Measurements from ENCODE around the gene ZNRF4.

Gene ZNRF4

DNA sequence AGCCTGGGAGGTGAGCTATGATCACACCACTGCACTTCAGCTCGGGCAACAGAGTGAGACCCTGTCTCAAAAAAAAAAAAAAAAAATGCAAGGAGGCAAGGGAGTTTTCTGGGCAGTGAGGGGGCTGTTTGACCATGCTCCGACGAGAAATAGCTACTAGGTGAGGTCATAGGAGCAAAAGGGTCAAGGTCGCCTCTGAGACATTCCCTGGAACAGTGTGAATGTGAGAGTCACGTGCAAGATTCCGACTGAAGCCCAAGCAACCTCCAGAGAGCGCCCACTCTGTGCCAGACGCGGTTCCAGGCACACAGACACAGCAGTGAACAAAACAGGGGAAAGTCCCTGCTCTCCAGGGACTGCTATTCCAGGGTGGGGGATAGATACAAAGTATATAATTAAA is 2.5 kb downstream of the ZNRF4 start:
- no peaks in the 10 kb centered on the region for H3K4me1 ChIP-seq (ENCODE audit: low read length)
- H3K4me3 ChIP-seq (ENCODE audit: low read length): no peak overlapping the region
- H3K9me3 ChIP-seq (ENCODE audit: insufficient read depth, low read length): no peaks in the 10 kb centered on the region
- H2AFZ ChIP-seq (ENCODE audit: low read depth, low read length): no peak overlapping the region
- H3K36me3 ChIP-seq (replicated peaks; ENCODE audit: low read depth, low read length): no peaks in the 10 kb centered on the region
- TF ChIP-seq EZH2phosphoT487 (IDR thresholded peaks at IDR 0.05; ENCODE audit: low read depth): no peak
- TF ChIP-seq, protein P1, sequence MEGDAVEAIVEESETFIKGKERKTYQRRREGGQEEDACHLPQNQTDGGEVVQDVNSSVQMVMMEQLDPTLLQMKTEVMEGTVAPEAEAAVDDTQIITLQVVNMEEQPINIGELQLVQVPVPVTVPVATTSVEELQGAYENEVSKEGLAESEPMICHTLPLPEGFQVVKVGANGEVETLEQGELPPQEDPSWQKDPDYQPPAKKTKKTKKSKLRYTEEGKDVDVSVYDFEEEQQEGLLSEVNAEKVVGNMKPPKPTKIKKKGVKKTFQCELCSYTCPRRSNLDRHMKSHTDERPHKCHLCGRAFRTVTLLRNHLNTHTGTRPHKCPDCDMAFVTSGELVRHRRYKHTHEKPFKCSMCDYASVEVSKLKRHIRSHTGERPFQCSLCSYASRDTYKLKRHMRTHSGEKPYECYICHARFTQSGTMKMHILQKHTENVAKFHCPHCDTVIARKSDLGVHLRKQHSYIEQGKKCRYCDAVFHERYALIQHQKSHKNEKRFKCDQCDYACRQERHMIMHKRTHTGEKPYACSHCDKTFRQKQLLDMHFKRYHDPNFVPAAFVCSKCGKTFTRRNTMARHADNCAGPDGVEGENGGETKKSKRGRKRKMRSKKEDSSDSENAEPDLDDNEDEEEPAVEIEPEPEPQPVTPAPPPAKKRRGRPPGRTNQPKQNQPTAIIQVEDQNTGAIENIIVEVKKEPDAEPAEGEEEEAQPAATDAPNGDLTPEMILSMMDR (IDR thresholded peaks at IDR 0.05; ENCODE audit: low read depth, low read length): no peak
- H3K4me2 ChIP-seq (ENCODE audit: low read length): no peak overlapping the region
- H3K27me3 ChIP-seq (ENCODE audit: low read depth, low read length): no peaks in the 10 kb centered on the region
- no peak overlapping the region for H3K9ac ChIP-seq (ENCODE audit: low read length)
- no peak overlapping the region for H3K27ac ChIP-seq (ENCODE audit: low read length)
- H4K20me1 ChIP-seq (ENCODE audit: insufficient read depth, low read length): no peaks in the 10 kb centered on the region
- no peaks in the 10 kb centered on the region for H3K79me2 ChIP-seq (ENCODE audit: low read length)

DNA sequence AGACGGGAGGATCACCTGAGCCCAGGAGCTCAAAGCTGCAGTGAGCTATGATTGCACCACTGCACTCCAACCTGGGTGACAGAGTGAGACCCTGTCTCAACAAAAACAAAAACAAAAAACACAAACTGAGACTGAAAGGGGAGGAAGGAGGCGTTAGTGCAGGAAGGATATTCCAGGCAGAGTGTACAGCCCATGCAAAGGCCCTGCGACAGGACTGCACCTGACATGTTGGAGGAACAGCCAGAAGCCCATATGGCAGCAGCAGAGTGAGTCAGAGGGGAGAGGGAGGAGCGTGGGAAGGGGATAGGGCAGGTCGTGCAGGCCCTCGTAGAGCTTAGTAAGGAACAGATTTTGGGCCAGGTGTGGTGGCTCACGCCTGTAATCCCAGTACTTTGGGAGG is 3.2 kb downstream of the ZNRF4 start:
- Histone ChIP-seq H4K20me1 (ENCODE audit: insufficient read depth, low read length) (no peaks in the 10 kb centered on the region), H3K79me2 (ENCODE audit: low read length) (no peaks in the 10 kb centered on the region), H3K9me3 (ENCODE audit: insufficient read depth, low read length) (no peaks in the 10 kb centered on the region), H3K4me3 (ENCODE audit: low read length) (no peak overlapping the region), H2AFZ (ENCODE audit: low read depth, low read length) (no peak overlapping the region), H3K4me1 (ENCODE audit: low read length) (no peaks in the 10 kb centered on the region), H3K9ac (ENCODE audit: low read length) (no peak overlapping the region), H3K4me2 (ENCODE audit: low read length) (no peak overlapping the region), H3K36me3 (replicated peaks; ENCODE audit: low read depth, low read length) (no peaks in the 10 kb centered on the region), H3K27ac (ENCODE audit: low read length) (no peak overlapping the region), H3K27me3 (ENCODE audit: low read depth, low read length) (no peaks in the 10 kb centered on the region)
- TF ChIP-seq, protein P1 (IDR thresholded peaks at IDR 0.05; ENCODE audit: low read depth, low read length): no peak
- no peak for TF ChIP-seq EZH2phosphoT487 (IDR thresholded peaks at IDR 0.05; ENCODE audit: low read depth)

DNA sequence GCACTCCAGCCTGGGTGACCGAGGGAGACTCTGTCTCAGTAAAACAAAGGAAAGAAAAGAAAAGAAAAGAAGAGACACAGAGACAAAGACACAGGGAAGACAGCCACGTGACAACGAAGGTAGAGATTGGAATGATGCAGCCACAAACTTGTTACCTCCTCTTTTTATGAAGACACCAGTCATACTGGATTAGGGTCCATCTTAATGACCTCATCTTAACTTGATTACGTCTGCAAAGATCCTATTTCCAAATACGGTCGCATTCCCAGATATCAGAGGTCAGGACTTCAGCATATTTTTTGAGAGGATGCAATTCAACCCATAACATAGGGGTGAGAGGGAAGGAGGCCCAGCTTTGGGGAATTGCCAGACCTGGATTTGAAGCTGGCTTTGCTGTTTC is 4.1 kb downstream of the ZNRF4 start:
- H3K27me3 ChIP-seq (ENCODE audit: low read depth, low read length): no peaks in the 10 kb centered on the region

DNA sequence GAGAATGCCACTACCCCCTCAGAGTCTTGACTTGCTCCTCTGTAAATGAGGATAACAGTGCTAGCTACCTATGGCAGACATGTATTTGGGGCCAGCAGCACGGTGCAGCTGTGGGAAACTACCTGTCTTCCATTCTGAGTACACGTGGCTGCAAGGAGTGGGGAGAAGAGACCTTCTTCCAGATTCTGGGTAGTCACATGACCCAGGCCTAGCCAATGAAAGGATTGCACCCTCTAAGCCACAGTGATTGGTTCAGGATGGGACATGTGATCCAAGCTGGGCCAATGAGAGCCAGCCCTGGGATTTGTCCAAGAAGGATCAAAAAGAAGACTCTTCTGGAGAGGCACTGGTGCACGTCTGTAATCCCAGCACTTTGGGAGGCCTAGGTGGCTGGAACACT is 5.5 kb downstream of the ZNRF4 start:
- H3K27ac ChIP-seq (ENCODE audit: low read length): no peak overlapping the region
- no peaks in the 10 kb centered on the region for H4K20me1 ChIP-seq (ENCODE audit: insufficient read depth, low read length)
- H3K4me1 ChIP-seq (ENCODE audit: low read length): no peaks in the 10 kb centered on the region
- H3K9me3 ChIP-seq (ENCODE audit: insufficient read depth, low read length): no peaks in the 10 kb centered on the region
- no peak overlapping the region for H2AFZ ChIP-seq (ENCODE audit: low read depth, low read length)
- H3K79me2 ChIP-seq (ENCODE audit: low read length): no peaks in the 10 kb centered on the region
- no peak overlapping the region for H3K4me2 ChIP-seq (ENCODE audit: low read length)
- no peak overlapping the region for H3K9ac ChIP-seq (ENCODE audit: low read length)
- no peaks in the 10 kb centered on the region for H3K27me3 ChIP-seq (ENCODE audit: low read depth, low read length)
- H3K36me3 ChIP-seq (replicated peaks; ENCODE audit: low read depth, low read length): no peaks in the 10 kb centered on the region
- TF ChIP-seq EZH2phosphoT487 (IDR thresholded peaks at IDR 0.05; ENCODE audit: low read depth): no peak
- TF ChIP-seq, protein P1 (IDR thresholded peaks at IDR 0.05; ENCODE audit: low read depth, low read length): no peak
- H3K4me3 ChIP-seq (ENCODE audit: low read length): no peak overlapping the region

More for the DNA sequence above, 4.1 kb downstream of the ZNRF4 start:
- Histone ChIP-seq H3K9ac (ENCODE audit: low read length) (no peak overlapping the region), H2AFZ (ENCODE audit: low read depth, low read length) (no peak overlapping the region), H3K9me3 (ENCODE audit: insufficient read depth, low read length) (no peaks in the 10 kb centered on the region), H3K4me1 (ENCODE audit: low read length) (no peaks in the 10 kb centered on the region), H4K20me1 (ENCODE audit: insufficient read depth, low read length) (no peaks in the 10 kb centered on the region), H3K4me3 (ENCODE audit: low read length) (no peak overlapping the region), H3K4me2 (ENCODE audit: low read length) (no peak overlapping the region), H3K36me3 (replicated peaks; ENCODE audit: low read depth, low read length) (no peaks in the 10 kb centered on the region), H3K27ac (ENCODE audit: low read length) (no peak overlapping the region), H3K79me2 (ENCODE audit: low read length) (no peaks in the 10 kb centered on the region)
- TF ChIP-seq, protein P1 (IDR thresholded peaks at IDR 0.05; ENCODE audit: low read depth, low read length): no peak
- TF ChIP-seq EZH2phosphoT487 (IDR thresholded peaks at IDR 0.05; ENCODE audit: low read depth): no peak

All from OCI-LY3 (cell line).